ENCODE measurements around the gene FCSK. TPM values are rescaled to one million over a fixed set of nuclear protein-coding genes. Genes with fewer than 3 reads are reported as not detected.
A peak's percentile ranks its signal among the peaks of the same experiment; 100 is the strongest.

FCSK gene
- 10.5 and 19.8 TPM in 2 replicates for total RNA-seq (2014; rRNA removed; shearing (Covaris generic))

GRCh38 chr16:70454222-70455034 is at the start of gene FCSK:
Gene FCSK (plus strand): TSS chr16:70454595. CDS start chr16:70463191, 8,596 bp downstream.

GRCh38 chr16:70438969-70439862 is 15.2 kb upstream of the FCSK start, which contains the start of gene ST3GAL2:
Gene ST3GAL2 (minus strand): TSS chr16:70439100. CDS start chr16:70398530, 40,570 bp downstream.

GRCh38 chr16:70523076-70523742 is 68.8 kb downstream of the FCSK start, which contains the start of gene COG4:
Gene COG4 (minus strand): TSS chr16:70523554. CDS start chr16:70523543, 11 bp downstream.

GRCh38 chr16:70523743-70524398 is 69.5 kb downstream of the FCSK start, which contains the start of gene SF3B3:
Gene SF3B3 (plus strand): TSS chr16:70523816. CDS start chr16:70526657, 2,841 bp downstream.

Small RNA genes within 50 kb of the gene (small RNA-seq; reads per million reads assigned to genes)
- not detected for gene RNU6-23P
- not detected for gene RPS27P26
- 27.9 reads per million, percentile 93 among the genes with 10 or more reads in this experiment for gene SNORD111B

Other genes starting within 250 kb of the FCSK start
- gene EXOSC6, start 202.7 kb upstream of the FCSK start, total RNA-seq (2014; rRNA removed; shearing (Covaris generic)): 45.1 and 48.9 TPM in 2 replicates
- gene AARS1, start 165.1 kb upstream of the FCSK start, total RNA-seq (2014; rRNA removed; shearing (Covaris generic)): 296 and 303 TPM in 2 replicates
- gene DDX19B, start 155.4 kb upstream of the FCSK start, total RNA-seq (2014; rRNA removed; shearing (Covaris generic)): 37.8 and 38.3 TPM in 2 replicates
- 80.0 and 83.9 TPM in 2 replicates for gene DDX19A, start 107.7 kb upstream of the FCSK start, total RNA-seq (2014; rRNA removed; shearing (Covaris generic))
- gene ST3GAL2, start 15.5 kb upstream of the FCSK start, total RNA-seq (2014; rRNA removed; shearing (Covaris generic)): 28.5 and 32.4 TPM in 2 replicates
- 52.5 and 53.0 TPM in 2 replicates for gene COG4, start 69.0 kb downstream of the FCSK start, total RNA-seq (2014; rRNA removed; shearing (Covaris generic))
- 168 and 197 TPM in 2 replicates for gene SF3B3, start 69.2 kb downstream of the FCSK start, total RNA-seq (2014; rRNA removed; shearing (Covaris generic))
- gene IL34, start 192.0 kb downstream of the FCSK start, total RNA-seq (2014; rRNA removed; shearing (Covaris generic)): not detected in 2 replicates
- gene MTSS2, start 231.5 kb downstream of the FCSK start, total RNA-seq (2014; rRNA removed; shearing (Covaris generic)): 23.7 and 27.0 TPM in 2 replicates

Measured in A375 (cell line).